K562 (cell line): ENCODE measurements around the gene CHDH. TPM values are rescaled to one million over a fixed set of nuclear protein-coding genes. Genes with fewer than 3 reads are reported as not detected.

Experiments
- ATAC-seq: fragments of 200-7000 bp; cut with Tn5 transposase; 3 replicates; pipeline ENCODE4 v1.9.1; 2020; ENCODE audit warnings: moderate library complexity
- BruUV-seq: library from RNA; stranded (reverse); fragments of 400-500 nt; replicated peaks from 2 replicates; lab custom pipeline; 2021; lab: Mats Ljungman, UMichigan
- CTCF ChIA-PET: fragments of 300-600 bp; formaldehyde crosslinking; extraction: SDS; loops from one replicate; lab custom pipeline; 2021; ENCODE audit warnings: low intra/inter-chr PET ratio; lab: Yijun Ruan, JAX
- POLR2A ChIA-PET: fragments of 300-600, 350-650 bp; sonication (Branson Sonifier 250); formaldehyde crosslinking; extraction: SDS; loops from one replicate; lab custom pipeline; 2021; ENCODE audit warnings: antibody characterized with exemption, inconsistent platforms; lab: Yijun Ruan, JAX
- DNase-seq, 4 experiments: peaks; one replicate each; pipeline versions ENCODE4 v3.0.0 to v3.0.0-alpha.2; 2011 to 2018; ENCODE audit warnings: low spot score in 3 of 4, mixed read lengths in 3 of 4; ENCODE audit errors: extremely low read depth in 1 of 4
- FAIRE-seq: peaks from 2 replicates; lab custom pipeline; 2011; peaks lifted over from hg19 to GRCh38; lab: Jason Lieb, UNC
- H2AFZ ChIP-seq: 2 replicates; pipeline ENCODE4 v1.6.0; 2011; ENCODE audit warnings: low read depth, low read length, control low read depth, inconsistent platforms
- H3K27ac ChIP-seq: fragments of 200-600 bp; 3 replicates; pipeline ENCODE4 v1.8.0; 2011; ENCODE audit warnings: low read depth, mild to moderate bottlenecking, control low read depth, inconsistent platforms, low read length, moderate library complexity, mixed read lengths; ENCODE audit errors: extremely low read depth
- H3K27me3 ChIP-seq, 2 experiments: fragments of 300-600 bp in 1 of 2; 2 replicates in 1 of 2; 3 replicates in 1 of 2; pipeline versions ENCODE4 v1.6.0 to v1.8.0; 2011; ENCODE audit warnings: inconsistent platforms in 2 of 2, low read length in 2 of 2, mild to moderate bottlenecking in 1 of 2, mixed read lengths in 1 of 2, moderate library complexity in 1 of 2; ENCODE audit not compliant: control insufficient read depth in 2 of 2, insufficient read depth in 2 of 2
- H3K36me3 ChIP-seq: fragments of 300-600 bp; 3 replicates; pipeline ENCODE4 v1.8.0; 2011; ENCODE audit warnings: mild to moderate bottlenecking, low read length, inconsistent platforms; ENCODE audit not compliant: control insufficient read depth, insufficient read depth
- H3K4me1 ChIP-seq, 2 experiments: fragments of 200-600 bp in 1 of 2; replicated peaks in 1 of 2; 2 replicates in 1 of 2; 3 replicates in 1 of 2; pipeline versions ENCODE4 v1.5.1 to v1.8.0; 2011; ENCODE audit warnings: inconsistent platforms in 2 of 2, low read length in 2 of 2, mild to moderate bottlenecking in 1 of 2, mixed read lengths in 1 of 2, moderate library complexity in 1 of 2; ENCODE audit not compliant: control insufficient read depth in 2 of 2, insufficient read depth in 2 of 2
- H3K4me2 ChIP-seq: 2 replicates; pipeline ENCODE4 v1.6.1; 2011; ENCODE audit warnings: low read length, control low read depth, inconsistent platforms, mixed read lengths; ENCODE audit not compliant: insufficient read depth
- H3K4me3 ChIP-seq: fragments of 200-600 bp; sonication (generic), shearing (Covaris generic); 2 replicates; pipeline ENCODE4 v1.5.1; 2016; ENCODE audit warnings: control low read depth, inconsistent platforms
- H3K79me2 ChIP-seq: fragments of 200-600 bp; 3 replicates; pipeline ENCODE4 v1.8.0; 2011; ENCODE audit warnings: low read length, inconsistent platforms; ENCODE audit not compliant: control insufficient read depth, insufficient read depth
- H3K9ac ChIP-seq, 2 experiments: 2 replicates each; pipeline versions ENCODE4 v1.6.0 to v1.6.1; 2011; ENCODE audit warnings: low read depth in 2 of 2, low read length in 2 of 2, control low read depth in 1 of 2, inconsistent platforms in 1 of 2, mild to moderate bottlenecking in 1 of 2, mixed read lengths in 1 of 2; ENCODE audit not compliant: insufficient read depth in 1 of 2
- H3K9me1 ChIP-seq: one replicate; pipeline ENCODE4 v1.6.0; 2011; ENCODE audit warnings: inconsistent platforms, mild to moderate bottlenecking, low read length, moderate library complexity; ENCODE audit not compliant: control insufficient read depth, insufficient read depth
- H3K9me3 ChIP-seq: replicated peaks from 2 replicates; pipeline ENCODE4 v1.5.1; 2011; ENCODE audit warnings: low read depth, low read length, inconsistent platforms; ENCODE audit not compliant: control insufficient read depth, insufficient read depth
- H4K20me1 ChIP-seq: replicated peaks from 2 replicates; pipeline ENCODE4 v1.6.1; 2011; ENCODE audit warnings: low read length, inconsistent platforms, mixed read lengths; ENCODE audit not compliant: control insufficient read depth, insufficient read depth
- ASH1L ChIP-seq: fragments of 450-650 bp; IDR thresholded peaks from 2 replicates; pipeline ENCODE4 v1.6.1; 2018; ENCODE audit warnings: borderline replicate concordance, mild to moderate bottlenecking, low read depth; ENCODE audit not compliant: partially characterized antibody
- BRF1 ChIP-seq: IDR thresholded peaks from 3 replicates; pipeline ENCODE4 v1.6.1; 2011; ENCODE audit warnings: borderline replicate concordance, mild to moderate bottlenecking; ENCODE audit not compliant: insufficient read length; ENCODE audit errors: extremely low read depth
- FOXK2 ChIP-seq, 2 experiments: fragments of 450-650 bp; IDR thresholded peaks in 1 of 2; conservative IDR thresholded peaks in 1 of 2; 2 replicates each; pipeline ENCODE4 v1.6.1; 2016; ENCODE audit warnings: low read depth in 2 of 2, mild to moderate bottlenecking in 1 of 2
- KDM1A ChIP-seq, 2 experiments: fragments of 450-650 bp; IDR thresholded peaks; 2 replicates each; pipeline ENCODE4 v1.6.1; 2016; ENCODE audit warnings: mild to moderate bottlenecking in 2 of 2
- LARP7 ChIP-seq: fragments of 450-650 bp; IDR thresholded peaks from 2 replicates; pipeline ENCODE4 v1.6.1; 2016
- MEIS2 ChIP-seq: fragments of 450-650 bp; IDR thresholded peaks from 2 replicates; pipeline ENCODE4 v1.6.1; 2014; ENCODE audit warnings: mild to moderate bottlenecking; ENCODE audit not compliant: partially characterized antibody
- NR0B1 ChIP-seq: fragments of 450-650 bp; IDR thresholded peaks from one replicate; pipeline ENCODE4 v1.6.1; 2018; ENCODE audit warnings: mild to moderate bottlenecking, moderate library complexity; ENCODE audit not compliant: partially characterized antibody
- OTX1 ChIP-seq: fragments of 450-650 bp; formaldehyde crosslinking; IDR thresholded peaks from 2 replicates; pipeline ENCODE4 v1.4.0; 2022; ENCODE audit warnings: mild to moderate bottlenecking
- PREB ChIP-seq: sonication (generic); formaldehyde crosslinking; IDR thresholded peaks from 2 replicates; pipeline ENCODE4 v1.8.1; 2023; ENCODE audit warnings: mild to moderate bottlenecking, missing genetic modification reagents
- RB1 ChIP-seq: fragments of 450-650 bp; IDR thresholded peaks from 2 replicates; pipeline ENCODE4 v1.6.1; 2017; ENCODE audit warnings: low read depth, mild to moderate bottlenecking
- SIRT6 ChIP-seq: IDR thresholded peaks from one replicate; pipeline ENCODE4 v1.6.1; 2012; ENCODE audit warnings: low read depth, mild to moderate bottlenecking, control low read depth, inconsistent platforms, low read length, moderate library complexity
- STAT5B ChIP-seq: fragments of 250-450 bp; sonication (Bioruptor Pico); IDR thresholded peaks from 2 replicates; pipeline ENCODE4 v1.8.0; 2021; ENCODE audit warnings: mild to moderate bottlenecking, inconsistent platforms
- VEZF1 ChIP-seq: fragments of 200-800 bp; sonication (Bioruptor generic); IDR thresholded peaks from 2 replicates; pipeline ENCODE4 v1.6.1; 2017; ENCODE audit warnings: missing genetic modification characterization, missing compliant biosample characterization
- ZNF830 ChIP-seq: fragments of 250-450 bp; sonication (Bioruptor Pico); IDR thresholded peaks from 2 replicates; pipeline ENCODE4 v1.5.0; 2021; ENCODE audit warnings: mild to moderate bottlenecking
- WGBS: fragments of 100-300 bp; shearing (Covaris generic); methylation state at CpG from one replicate; pipeline ENCODE4 v1.1.6; 2016; ENCODE audit warnings: low coverage, mixed read lengths; ENCODE audit not compliant: insufficient coverage; ENCODE audit errors: missing lambda C conversion rate; 5-methylcytosine and 5-hydroxymethylcytosine counted together
- in situ Hi-C: fragments of 300-500 bp; cut with MboI; formaldehyde crosslinking; loops from 4 replicates; pipeline ENCODE4 v1.15.0; 2018; ENCODE audit warnings: inconsistent platforms, mixed read lengths
- intact Hi-C: fragments of 100-400 bp; cut with micrococcal nuclease; formaldehyde crosslinking; loops from 2 replicates; pipeline ENCODE4 v1.14.2; 2022
- polyA plus RNA-seq, 8 experiments: library from polyadenylated mRNA; depleted of rRNA in 4 of 8; stranded (reverse) in 5 of 8; unstranded in 3 of 8; fragments of >200 nt; fragmentation: Nextera tagmentation in 2 of 8; fragmentation: Illumina TruSeq in 1 of 8; extraction: Ambion mirVana in 2 of 8; extraction: Trizol in 1 of 8; gene quantifications; 2 replicates each; pipeline versions ENCODE4 v1.2.1 to v1.2.3, GENCODE V29; 2011 to 2014; ENCODE audit warnings: inconsistent platforms in 1 of 8, missing spikeins in 1 of 8
- total RNA-seq, 7 experiments: library from RNA; depleted of rRNA in 6 of 7; stranded (reverse); fragments of >200 nt in 6 of 7; fragmentation: Illumina TruSeq in 2 of 7; extraction: Trizol in 2 of 7; gene quantifications; 2 replicates each; pipeline versions ENCODE4 v1.2.1 to v1.2.3, GENCODE V29; 2011 to 2021; ENCODE audit warnings: low replicate concordance in 1 of 7

Gene CHDH
- total and polyA plus RNA-seq, 9 of the 15 experiments (the other 6 are each of a cell fraction or from before 2014, with no cell fraction given), result 0.06 to 1.9 (median 0.46) TPM

- H3K27me3 ChIP-seq, result peaks cover 0 to 30% of the 10 kb centered on the region in 2 experiments; a peak in 2 of 5 replicates
- H3K4me1 ChIP-seq, result no peaks in the 10 kb centered on the region
- no peak overlapping the region for H2AFZ ChIP-seq
- TF ChIP-seq FOXK2 (conservative IDR thresholded peaks at IDR 0.05 in 1 of 2, IDR thresholded peaks at IDR 0.05 in 1 of 2; ENCODE audit: low read depth in 2 of 2) (no peak), STAT5B (CRISPR knock-in tag) (no peak), KDM1A (IDR thresholded peaks at IDR 0.05) (no peak), RB1 (no peak), NR0B1 (no peak), PREB (CRISPR knock-in tag) (no peak), LARP7 (no peak), VEZF1 (CRISPR knock-in tag) (no peak), SIRT6 (no peak), ZNF830 (no peak), BRF1 (no peak), ASH1L (no peak), OTX1 (no peak), MEIS2 (no peak)
- TF ChIP-seq, all 486 proteins: peak for 0
- H3K4me2 ChIP-seq, result no peak overlapping the region
- H3K4me3 ChIP-seq, result no peak overlapping the region
- H3K36me3 ChIP-seq, result no peaks in the 10 kb centered on the region
- CTCF ChIA-PET, result no interaction called here
- no peaks in the 10 kb centered on the region for H3K9me3 ChIP-seq
- POLR2A ChIA-PET, result interaction anchor here (0.6 kb wide), 1 partner anchor 130 kb away, joined by 3 read pairs; no protein-coding TSS in a partner anchor
- ATAC-seq (no peak), FAIRE-seq (no peak), DNase-seq (no peak)
- H3K9ac ChIP-seq, result no peak overlapping the region
- WGBS, result 0% methylated on average over 1 of the region's 2 CpGs
- no peak overlapping the region for H3K27ac ChIP-seq
- no peaks in the 10 kb centered on the region for H3K79me2 ChIP-seq
- H3K9me1 ChIP-seq, result no peaks in the 10 kb centered on the region
- BruUV-seq, result no TSS peak
- H4K20me1 ChIP-seq, result no peaks in the 10 kb centered on the region
- in situ Hi-C loops (no loop called here), intact Hi-C loops (no loop called here)
These were observed 65.4 kb downstream of the CHDH start for GRCh38 chr3:53780806-53781205.
